Prostate gland (tissue), 2 donors: Measurements from ENCODE around the gene CCDC80.

Source experiments
- CTCF ChIP-seq, 4 experiments: fragments of 200-600 bp in 2 of 4; fragments of 450-650 bp in 2 of 4; sonication (generic) in 2 of 4; IDR thresholded peaks; 1 replicate in 3 of 4; 2 replicates in 1 of 4; pipeline ENCODE4 v1.5.1; 2016 to 2019; ENCODE audit warnings: antibody characterized with exemption in 4 of 4, mild to moderate bottlenecking in 2 of 4, moderate library complexity in 2 of 4
- POLR2A ChIP-seq: fragments of 450-650 bp; IDR thresholded peaks from one replicate; pipeline ENCODE4 v1.6.1; 2016; ENCODE audit warnings: antibody characterized with exemption, mild to moderate bottlenecking
- POLR2AphosphoS5 ChIP-seq: sonication (generic); formaldehyde crosslinking; IDR thresholded peaks from one replicate; pipeline ENCODE4 v1.6.1; 2017; ENCODE audit warnings: antibody characterized with exemption

GRCh38 chr3:112685956-112686799 lies 45.2 kb upstream of the CCDC80 start:
- TF ChIP-seq CTCF (IDR thresholded peaks at IDR 0.05), result no peak
- TF ChIP-seq POLR2A, result no peak
- no peak for TF ChIP-seq POLR2AphosphoS5
